ENCODE measurements around the gene EHD1.

DNA sequence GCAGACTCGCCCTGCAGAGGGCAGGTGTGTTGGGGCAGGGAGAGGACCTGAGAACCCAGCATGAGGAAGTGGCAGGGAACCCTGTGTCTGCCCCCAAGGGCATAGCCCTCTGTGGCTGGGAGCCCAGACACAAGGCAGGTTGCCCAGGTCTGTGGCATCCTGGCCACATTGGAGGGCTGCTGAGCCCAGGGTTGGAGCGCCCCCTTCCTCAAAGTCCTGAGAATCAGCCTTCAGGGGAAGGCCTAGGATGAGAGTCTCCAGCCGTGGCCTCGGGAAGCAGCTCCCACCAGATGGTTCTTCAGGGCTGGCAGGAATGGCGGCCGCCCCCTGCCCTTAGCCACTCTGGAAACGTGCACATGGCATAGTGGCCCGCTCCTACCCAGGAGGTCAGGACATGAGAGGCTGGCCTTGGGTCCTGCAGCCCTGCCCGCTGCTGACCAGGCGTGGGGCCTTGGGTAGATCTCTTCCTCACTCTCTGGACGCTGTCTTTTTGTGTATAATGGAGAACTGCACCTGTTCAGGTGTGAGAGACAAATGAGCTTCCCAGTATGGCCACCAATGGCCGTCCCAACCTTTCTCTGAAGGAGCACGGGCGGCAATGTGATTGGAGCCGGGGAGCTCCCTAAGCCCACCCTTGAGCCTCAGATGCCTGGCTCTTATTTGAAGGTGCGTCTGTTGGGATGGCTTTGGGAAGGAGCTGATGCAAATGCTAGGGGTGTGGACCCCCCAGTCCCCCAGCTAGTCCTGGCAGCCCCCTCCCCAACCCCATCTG lies 29.4 kb downstream of the EHD1 start:
- TF ChIP-seq, protein P1, sequence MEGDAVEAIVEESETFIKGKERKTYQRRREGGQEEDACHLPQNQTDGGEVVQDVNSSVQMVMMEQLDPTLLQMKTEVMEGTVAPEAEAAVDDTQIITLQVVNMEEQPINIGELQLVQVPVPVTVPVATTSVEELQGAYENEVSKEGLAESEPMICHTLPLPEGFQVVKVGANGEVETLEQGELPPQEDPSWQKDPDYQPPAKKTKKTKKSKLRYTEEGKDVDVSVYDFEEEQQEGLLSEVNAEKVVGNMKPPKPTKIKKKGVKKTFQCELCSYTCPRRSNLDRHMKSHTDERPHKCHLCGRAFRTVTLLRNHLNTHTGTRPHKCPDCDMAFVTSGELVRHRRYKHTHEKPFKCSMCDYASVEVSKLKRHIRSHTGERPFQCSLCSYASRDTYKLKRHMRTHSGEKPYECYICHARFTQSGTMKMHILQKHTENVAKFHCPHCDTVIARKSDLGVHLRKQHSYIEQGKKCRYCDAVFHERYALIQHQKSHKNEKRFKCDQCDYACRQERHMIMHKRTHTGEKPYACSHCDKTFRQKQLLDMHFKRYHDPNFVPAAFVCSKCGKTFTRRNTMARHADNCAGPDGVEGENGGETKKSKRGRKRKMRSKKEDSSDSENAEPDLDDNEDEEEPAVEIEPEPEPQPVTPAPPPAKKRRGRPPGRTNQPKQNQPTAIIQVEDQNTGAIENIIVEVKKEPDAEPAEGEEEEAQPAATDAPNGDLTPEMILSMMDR (optimal IDR thresholded peaks at IDR 0.05 in 1 of 3, IDR thresholded peaks at IDR 0.05 in 1 of 3, conservative IDR thresholded peaks at IDR 0.05 in 1 of 3; ENCODE audit: extremely low read depth in 1 of 3, insufficient read depth in 2 of 3, low read length in 3 of 3) = peak in 1 of 3 experiments; percentile 8
- TF ChIP-seq EZH2 (IDR thresholded peaks at IDR 0.05; ENCODE audit: low read length) = no peak
